Heart left ventricle (tissue), 16 donors: ENCODE data around the gene SCARF1. TPM values are rescaled to one million over a fixed set of nuclear protein-coding genes. Genes with fewer than 3 reads are reported as not detected.

Experiments used
- ATAC-seq, 4 donors: fragments of 200-7000 bp; cut with Tn5 transposase; one replicate each; pipeline ENCODE4 v1.9.1; 2020 to 2022; ENCODE audit warnings: moderate library complexity in 4 of 4, mild to moderate bottlenecking in 3 of 4, moderate number of reproducible peaks in 1 of 4
- DNase-seq, 5 donors: peaks; one replicate each; pipeline ENCODE4 v3.0.0-alpha.2; 2020
- H3K27ac ChIP-seq, 12 donors: fragments of 200-600 bp; sonication (generic) in 4 of 12; one replicate each; pipeline versions ENCODE4 v1.5.0 to v1.8.0; 2016 to 2022; ENCODE audit warnings: mild to moderate bottlenecking in 2 of 12
- H3K27me3 ChIP-seq, 9 donors: fragments of 200-600 bp; sonication (generic) in 2 of 9; one replicate each; pipeline versions ENCODE4 v1.5.1 to v1.8.0; 2016 to 2022; ENCODE audit warnings: mild to moderate bottlenecking in 3 of 9
- H3K36me3 ChIP-seq, 9 donors: fragments of 200-600 bp; sonication (generic) in 2 of 9; one replicate each; pipeline versions ENCODE4 v1.5.0 to v1.8.0; 2018 to 2022; ENCODE audit warnings: mild to moderate bottlenecking in 2 of 9
- H3K4me1 ChIP-seq, 12 donors: fragments of 200-600 bp; sonication (generic) in 4 of 12; one replicate each; pipeline versions ENCODE4 v1.5.0 to v1.8.0; 2016 to 2022; ENCODE audit warnings: mild to moderate bottlenecking in 3 of 12
- H3K4me3 ChIP-seq, 12 donors: fragments of 200-600 bp; sonication (generic) in 4 of 12; one replicate each; pipeline versions ENCODE4 v1.5.0 to v1.8.0; 2017 to 2022; ENCODE audit warnings: mild to moderate bottlenecking in 9 of 12, moderate library complexity in 4 of 12
- H3K9me3 ChIP-seq, 12 donors: fragments of 200-600 bp; sonication (generic) in 4 of 12; one replicate each; pipeline versions ENCODE4 v1.5.0 to v1.8.0; 2016 to 2022; ENCODE audit warnings: mild to moderate bottlenecking in 1 of 12
- CTCF ChIP-seq, 12 donors: fragments of 200-600 bp; sonication (generic) in 4 of 12; IDR thresholded peaks; one replicate each; pipeline versions ENCODE4 v1.5.0 to v1.8.0; 2018 to 2022; ENCODE audit warnings: antibody characterized with exemption in 12 of 12, mild to moderate bottlenecking in 5 of 12
- POLR2A ChIP-seq, 2 donors: fragments of 450-650 bp; IDR thresholded peaks; one replicate each; pipeline ENCODE4 v1.6.1; 2017; ENCODE audit warnings: antibody characterized with exemption in 2 of 2, mild to moderate bottlenecking in 2 of 2, moderate library complexity in 2 of 2
- WGBS, 4 donors: extraction: QIAGEN DNeasy Blood & Tissue Kit in 2 of 4; methylation state at CpG; one replicate each; pipeline versions ENCODE4 v1.1.5 to v1.1.7; 2013 to 2018; 5-methylcytosine and 5-hydroxymethylcytosine counted together
- intact Hi-C, 10 donors: fragments of 100-400 bp; cut with DNase I; formaldehyde crosslinking; loops; one replicate each; pipeline versions ENCODE4 v1.11.1 to v1.14.2; 2022
- polyA plus RNA-seq, 2 donors: library from polyadenylated mRNA; stranded (reverse); fragments of 200-250 nt; gene quantifications; one replicate each; pipeline ENCODE4 v1.2.3, GENCODE V29; 2013
- total RNA-seq, 9 donors: library from RNA; depleted of rRNA in 2 of 9; stranded (reverse); fragments of >200 nt in 2 of 9; fragmentation: NEBNext Ultra II Directional in 3 of 9; extraction: Animal tissue kit (Norgen Biotek cat#: 25700) in 3 of 9; gene quantifications; one replicate each; pipeline versions ENCODE4 v1.1.0 to v1.2.4, GENCODE V29; 2016 to 2023
- donor health status: ischemic (EF 13 %, LVEDD 7.1; RV severe dilation, severe dysfunction).
- donor health status: healthy with polysubstance abuse.
- donor health status: DM: no; HTN: yes; CAD: no.
- donor health status: DM: no; HTN: no; CAD: no.
- donor health status: ischemic (EF 25% LVEDD 6.9; RV normal size, moderate dysfunction).
- donor health status: ischemic (EF 25% LVEDD 5.7; RV mildly dilated, moderate dysfunction).
- donor health status: healthy.
- donor health status: DM: yes; HTN: yes; CAD: no.
- donor health status: ischemic (EF 35%, LVEDD 5.7; RV mildly dilated, moderate dysfunction).
- donor health status: nonischemic (EF 11% LVEDD 7.7; RV severe dilation, severe dysfunction).
- donor health status: DM: yes; HTN: yes; CAD: no.
- donor health status: PGD.
- donor health status: ischemic (EF 29% LVEDD 5.4; RV normal size, mild dysfunction).
- donor health status: nonischemic (EF 23%, LVEDD 6.1; RV moderate dilation, normal function).

SCARF1 gene
- total and polyA plus RNA-seq, 11 donors, result 7.4 to 25.9 (median 12.4) TPM

GRCh38 chr17:1592751-1593629 is 52.5 kb downstream of the SCARF1 start:
- peaks cover 0 to 44% (median 15%) of the 10 kb centered on the region in 12 donors for H3K4me1 ChIP-seq
- ATAC-seq, result no peak

GRCh38 chr17:1591474-1592090 is 54.0 kb downstream of the SCARF1 start:
- DNase-seq (no peak), ATAC-seq (no peak)
- H3K27ac ChIP-seq, result peak overlapping the region in 2 of 12 donors; percentile 77 to 79
- H3K27me3 ChIP-seq, result no peaks in the 10 kb centered on the region
- H3K4me3 ChIP-seq, result no peak overlapping the region
- no peak for TF ChIP-seq CTCF (IDR thresholded peaks at IDR 0.05)
- no peak for TF ChIP-seq POLR2A (IDR thresholded peaks at IDR 0.05)
- no peaks in the 10 kb centered on the region for H3K9me3 ChIP-seq
- H3K36me3 ChIP-seq, result peaks cover 0 to 24% (median 0%) of the 10 kb centered on the region in 9 donors
- H3K4me1 ChIP-seq, result peaks cover 0 to 58% (median 15%) of the 10 kb centered on the region in 12 donors
- WGBS, 4 donors, result 91 to 94% (median 92%) methylated on average over 33 to 40 of the region's 40 CpGs
- intact Hi-C loops, result loop anchor here in 1 of 10 donors (5.0 kb wide), 1 partner anchor 36 kb away; the partner anchor contains the start of gene SLC43A2

More at GRCh38 chr17:1592751-1593629, 52.5 kb downstream of the SCARF1 start:
- no peaks in the 10 kb centered on the region for H3K9me3 ChIP-seq
- H3K27ac ChIP-seq, result no peak overlapping the region
- no peak for TF ChIP-seq POLR2A (IDR thresholded peaks at IDR 0.05)
- no peak for TF ChIP-seq CTCF (IDR thresholded peaks at IDR 0.05)
- 80 to 85% (median 84%) methylated on average over 20 to 25 of the region's 25 CpGs for WGBS, 4 donors
- no peak overlapping the region for H3K4me3 ChIP-seq
- DNase-seq, result no peak
- intact Hi-C loops, result loop anchor here in 1 of 10 donors (5.0 kb wide), 1 partner anchor 34 kb away; the partner anchor contains the start of gene SLC43A2
- no peaks in the 10 kb centered on the region for H3K27me3 ChIP-seq
- H3K36me3 ChIP-seq, result peaks cover 0 to 24% (median 0%) of the 10 kb centered on the region in 9 donors

- Histone ChIP-seq H3K4me3 (peak overlapping the region in 1 of 12 donors; percentile 12), H3K27me3 (no peaks in the 10 kb centered on the region), H3K36me3 (peaks cover 0 to 27% (median 0%) of the 10 kb centered on the region in 9 donors), H3K4me1 (peaks cover 0 to 65% (median 15%) of the 10 kb centered on the region in 12 donors), H3K27ac (peak overlapping the region in 11 of 12 donors; percentile 13 to 91 (median 78)), H3K9me3 (no peaks in the 10 kb centered on the region)
- WGBS, 4 donors, result 86 to 89% (median 88%) methylated on average over 18 to 38 of the region's 38 CpGs
- ATAC-seq (peak in 1 of 4 donors; percentile 5), DNase-seq (no peak)
- intact Hi-C loops, result loop anchor here in 1 of 10 donors (5.0 kb wide), 1 partner anchor 36 kb away; the partner anchor contains the start of gene SLC43A2
- no peak for TF ChIP-seq POLR2A (IDR thresholded peaks at IDR 0.05)
- no peak for TF ChIP-seq CTCF (IDR thresholded peaks at IDR 0.05)
Observed at GRCh38 chr17:1590747-1591473, 54.6 kb downstream of the SCARF1 start.
